Activated naive CD4-positive, alpha-beta T cell treated with anti-CD3 and anti-CD28 coated beads, Interleukin-2, amount 50 U/mL, for 72 hours (primary cell): ENCODE results near the gene MRO. TPM values are rescaled to one million over a fixed set of nuclear protein-coding genes. Genes with fewer than 3 reads are reported as not detected.

ENCODE experiments used
- ATAC-seq, 2 donors: fragments of 150-1000 bp; cut with Tn5 transposase; 2 replicates each; pipeline ENCODE4 v1.10.0; 2021; ENCODE audit warnings: mild to moderate bottlenecking in 2 of 2, moderate library complexity in 2 of 2
- DNase-seq, 2 donors: peaks; one replicate each; pipeline ENCODE4 v3.0.0; 2021 to 2022; ENCODE audit warnings: low spot score in 2 of 2
- H3K27ac Mint-ChIP-seq, 2 donors: one replicate each; pipeline ENCODE4 v1.8.0; 2022; ENCODE audit warnings: mild to moderate bottlenecking in 2 of 2, mixed read lengths in 2 of 2
- H3K36me3 Mint-ChIP-seq, 2 donors: one replicate each; pipeline ENCODE4 v1.8.0; 2022; ENCODE audit warnings: mixed read lengths in 2 of 2
- H3K9me3 Mint-ChIP-seq, 2 donors: one replicate each; pipeline ENCODE4 v1.8.0; 2022; ENCODE audit warnings: mixed read lengths in 2 of 2
- total RNA-seq, 2 donors: library from RNA; stranded (reverse); gene quantifications; one replicate each; pipeline ENCODE4 v1.2.3, GENCODE V29; 2022

Gene MRO
- total RNA-seq, 2 donors from 2014 or later = not detected

- H3K27ac Mint-ChIP-seq = no peak overlapping the region
- H3K36me3 Mint-ChIP-seq = no peaks in the 10 kb centered on the region
- DNase-seq = no peak
- H3K9me3 Mint-ChIP-seq = no peaks in the 10 kb centered on the region
- ATAC-seq = no peak
These were observed 43.4 kb downstream of the MRO start for GRCh38 chr18:50776383-50776782.

GRCh38 chr18:50775726-50776125, 44.1 kb downstream of the MRO start:
- no peak for ATAC-seq
- Mint-ChIP-seq H3K27ac (no peak overlapping the region), H3K9me3 (peaks cover 2% of the 10 kb centered on the region in 2 donors), H3K36me3 (no peaks in the 10 kb centered on the region)
- no peak for DNase-seq

GRCh38 chr18:50775207-50775606, 44.6 kb downstream of the MRO start:
- ATAC-seq = no peak
- Mint-ChIP-seq H3K9me3 (peaks cover 4 to 7% of the 10 kb centered on the region in 2 donors), H3K27ac (no peak overlapping the region), H3K36me3 (no peaks in the 10 kb centered on the region)
- no peak for DNase-seq

GRCh38 chr18:50769463-50769862, 50.4 kb downstream of the MRO start:
- H3K9me3 Mint-ChIP-seq = peaks cover 31 to 43% of the 10 kb centered on the region in 2 donors
- ATAC-seq = no peak
- no peak overlapping the region for H3K27ac Mint-ChIP-seq

GRCh38 chr18:50757358-50757757, 62.5 kb downstream of the MRO start:
- no peak overlapping the region for H3K27ac Mint-ChIP-seq
- DNase-seq (no peak), ATAC-seq (no peak)
- H3K36me3 Mint-ChIP-seq = no peaks in the 10 kb centered on the region
- H3K9me3 Mint-ChIP-seq = no peaks in the 10 kb centered on the region

More at GRCh38 chr18:50769463-50769862, 50.4 kb downstream of the MRO start:
- H3K36me3 Mint-ChIP-seq = peaks cover 29 to 32% of the 10 kb centered on the region in 2 donors
- no peak for DNase-seq

GRCh38 chr18:50754297-50754696, 65.5 kb downstream of the MRO start:
- no peak for ATAC-seq
- Mint-ChIP-seq H3K9me3 (no peaks in the 10 kb centered on the region), H3K27ac (no peak overlapping the region), H3K36me3 (no peaks in the 10 kb centered on the region)
- DNase-seq = no peak

- no peaks in the 10 kb centered on the region for H3K36me3 Mint-ChIP-seq
- no peaks in the 10 kb centered on the region for H3K9me3 Mint-ChIP-seq
- no peak for DNase-seq
- no peak overlapping the region for H3K27ac Mint-ChIP-seq
- ATAC-seq = no peak
These were observed 66.5 kb downstream of the MRO start for GRCh38 chr18:50753311-50753710.

GRCh38 chr18:50751947-50752346, 67.9 kb downstream of the MRO start:
- ATAC-seq = no peak
- Mint-ChIP-seq H3K9me3 (no peaks in the 10 kb centered on the region), H3K27ac (no peak overlapping the region), H3K36me3 (no peaks in the 10 kb centered on the region)
- no peak for DNase-seq

GRCh38 chr18:50751490-50751889, 68.3 kb downstream of the MRO start:
- H3K27ac Mint-ChIP-seq = no peak overlapping the region
- no peak for ATAC-seq
- DNase-seq = no peak
- H3K9me3 Mint-ChIP-seq = no peaks in the 10 kb centered on the region
- H3K36me3 Mint-ChIP-seq = no peaks in the 10 kb centered on the region

GRCh38 chr18:50750546-50750945, 69.3 kb downstream of the MRO start:
- ATAC-seq (no peak), DNase-seq (no peak)
- Mint-ChIP-seq H3K36me3 (no peaks in the 10 kb centered on the region), H3K27ac (no peak overlapping the region), H3K9me3 (no peaks in the 10 kb centered on the region)

- DNase-seq = no peak
- H3K36me3 Mint-ChIP-seq = no peaks in the 10 kb centered on the region
- ATAC-seq = no peak
- no peak overlapping the region for H3K27ac Mint-ChIP-seq
- no peaks in the 10 kb centered on the region for H3K9me3 Mint-ChIP-seq
These were observed 69.9 kb downstream of the MRO start for GRCh38 chr18:50749945-50750344.

GRCh38 chr18:50749421-50749820, 70.4 kb downstream of the MRO start:
- Mint-ChIP-seq H3K36me3 (no peaks in the 10 kb centered on the region), H3K27ac (no peak overlapping the region), H3K9me3 (no peaks in the 10 kb centered on the region)
- ATAC-seq = no peak
- no peak for DNase-seq

- H3K9me3 Mint-ChIP-seq = no peaks in the 10 kb centered on the region
- no peaks in the 10 kb centered on the region for H3K36me3 Mint-ChIP-seq
- no peak for ATAC-seq
These were observed 71.3 kb downstream of the MRO start for GRCh38 chr18:50748243-50749229.

GRCh38 chr18:50747849-50748242, 72.0 kb downstream of the MRO start:
- H3K9me3 Mint-ChIP-seq = no peaks in the 10 kb centered on the region
- ATAC-seq (no peak), DNase-seq (no peak)
- H3K36me3 Mint-ChIP-seq = no peaks in the 10 kb centered on the region
- H3K27ac Mint-ChIP-seq = no peak overlapping the region

More at GRCh38 chr18:50748243-50749229, 71.3 kb downstream of the MRO start:
- no peak for DNase-seq
- peak overlapping the region in 1 of 2 donors; percentile 29 for H3K27ac Mint-ChIP-seq

GRCh38 chr18:50745945-50746344, 73.9 kb downstream of the MRO start:
- H3K27ac Mint-ChIP-seq = no peak overlapping the region
- ATAC-seq (no peak), DNase-seq (no peak)
- H3K36me3 Mint-ChIP-seq = no peaks in the 10 kb centered on the region
- H3K9me3 Mint-ChIP-seq = no peaks in the 10 kb centered on the region
